HG03139 (cell line): ENCODE data around the gene RPS3.

Experiments used
- ATAC-seq: cut with Tn5 transposase; IDR thresholded peaks from one replicate; pipeline ENCODE4 v1.9.1; 2021; ENCODE audit not compliant: unreplicated experiment

RPS3 gene

GRCh38 chr11:75433443-75433842 is 34.1 kb downstream of the RPS3 start:
- no peak for ATAC-seq

DNA sequence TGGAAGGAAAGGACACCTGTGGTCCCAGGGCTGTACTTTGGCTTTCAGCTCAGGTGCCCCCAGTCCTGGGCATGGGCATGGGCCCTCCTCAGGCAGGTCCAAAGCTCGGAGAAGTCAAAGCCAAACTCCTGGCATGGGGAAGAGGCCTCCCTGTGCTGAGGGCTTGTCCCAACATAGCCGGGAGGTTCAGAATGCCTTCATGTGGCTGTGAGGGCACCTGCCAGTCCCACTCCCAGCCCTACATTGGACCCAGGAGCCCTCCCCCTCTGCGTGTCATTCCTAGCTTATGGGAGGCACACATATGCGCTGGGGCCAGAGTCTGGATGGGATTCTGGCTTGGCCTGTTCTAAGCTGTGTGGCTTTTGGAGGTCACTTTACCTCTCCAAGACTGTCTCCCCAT is 34.7 kb downstream of the RPS3 start:
- no peak for ATAC-seq

DNA sequence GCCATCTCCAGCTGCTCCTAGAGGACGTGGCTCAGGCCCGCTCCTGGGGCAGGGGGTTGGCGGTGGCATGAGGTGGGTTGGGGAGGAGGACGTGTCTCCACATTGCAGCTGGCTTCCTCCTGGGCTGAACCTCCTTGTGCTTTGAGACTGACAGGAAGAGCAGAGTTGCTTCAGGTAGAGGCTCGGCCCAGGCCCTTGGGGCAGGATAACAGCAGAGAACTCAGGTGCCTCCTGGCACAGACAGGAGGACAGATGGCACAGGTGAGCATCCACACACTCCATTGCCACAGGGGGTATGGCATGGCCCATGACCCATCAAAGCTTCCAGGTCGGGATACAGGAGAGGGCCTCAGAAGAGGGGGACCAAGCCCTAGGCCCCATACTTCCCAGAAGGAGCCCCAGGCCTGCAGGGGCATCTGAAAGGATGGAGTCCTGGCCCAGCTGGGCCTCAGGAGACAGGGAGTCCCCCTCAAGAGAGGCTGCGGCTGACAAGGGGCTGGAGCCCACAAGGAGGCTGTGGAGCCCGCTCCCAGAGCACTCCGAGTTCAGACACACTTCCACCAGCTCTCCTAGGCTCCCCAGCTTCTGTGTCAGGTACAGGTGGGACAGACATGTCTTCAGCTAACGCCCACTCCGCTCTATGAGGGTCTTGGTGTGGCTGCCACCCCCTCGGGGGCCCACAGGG is 35.7 kb downstream of the RPS3 start:
- ATAC-seq = no peak

- ATAC-seq = no peak
Observed at GRCh38 chr11:75435571-75435925, 36.2 kb downstream of the RPS3 start.

DNA sequence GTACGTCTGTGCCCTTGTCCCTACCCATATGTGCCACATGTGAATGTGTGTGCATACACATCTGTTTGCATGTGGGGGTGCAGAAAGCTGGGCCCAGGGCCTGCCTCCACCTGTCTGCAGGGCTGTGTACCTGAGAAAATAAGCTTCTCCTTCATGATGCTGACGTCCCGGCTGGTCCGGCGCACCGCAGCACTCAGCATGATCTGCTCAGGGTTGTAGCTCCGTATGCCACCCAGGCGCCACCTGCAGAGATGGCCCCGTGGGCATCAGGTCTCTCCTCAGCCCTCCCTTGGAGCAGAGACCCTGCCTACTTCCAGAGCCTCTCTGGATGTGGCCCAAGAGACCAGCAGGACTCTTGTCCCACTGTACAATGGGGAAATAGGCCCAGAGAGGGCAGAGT is 37.5 kb downstream of the RPS3 start:
- no peak for ATAC-seq

DNA sequence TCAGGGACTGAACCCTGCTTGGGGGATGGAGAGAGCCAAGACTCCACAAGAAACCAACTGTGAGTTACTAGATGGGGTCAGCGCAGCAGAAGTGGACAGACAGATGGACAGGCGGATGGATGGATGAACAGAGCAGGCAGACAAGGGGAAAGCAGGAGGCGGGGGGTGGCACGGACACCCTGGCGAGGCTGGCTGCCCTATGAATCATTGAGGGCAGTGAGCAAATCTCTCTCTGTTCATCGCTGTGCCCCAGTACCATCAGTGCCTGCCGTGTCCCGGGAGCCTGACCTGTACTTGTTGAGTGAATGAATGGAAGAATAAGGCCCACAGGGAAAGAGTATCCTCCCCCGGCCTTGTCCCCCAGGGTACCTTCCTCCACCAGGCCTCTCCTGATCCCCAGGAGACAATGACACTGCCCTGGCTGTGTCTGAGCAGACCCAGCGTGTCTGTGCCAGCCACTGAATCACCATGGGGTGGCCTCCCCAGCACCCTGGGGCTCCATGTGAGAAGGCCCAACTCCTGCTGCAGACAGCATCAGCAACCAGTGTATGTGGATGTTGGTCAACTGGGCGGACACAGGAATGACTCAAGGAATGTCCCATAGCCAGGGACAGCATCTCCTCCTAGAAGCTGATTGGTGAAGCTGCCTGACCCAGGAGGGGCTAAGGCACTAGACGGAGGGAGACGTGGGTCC is 38.8 kb downstream of the RPS3 start:
- no peak for ATAC-seq

- ATAC-seq = no peak
Observed at GRCh38 chr11:75439026-75439425, 39.7 kb downstream of the RPS3 start.

GRCh38 chr11:75439495-75440120 is 40.3 kb downstream of the RPS3 start:
- no peak for ATAC-seq

- no peak for ATAC-seq
Observed at GRCh38 chr11:75440960-75441803, 41.9 kb downstream of the RPS3 start.

- ATAC-seq = no peak
Observed at GRCh38 chr11:75441804-75442132, 42.5 kb downstream of the RPS3 start.

- no peak for ATAC-seq
Observed at GRCh38 chr11:75442161-75442885, 43.0 kb downstream of the RPS3 start.

DNA sequence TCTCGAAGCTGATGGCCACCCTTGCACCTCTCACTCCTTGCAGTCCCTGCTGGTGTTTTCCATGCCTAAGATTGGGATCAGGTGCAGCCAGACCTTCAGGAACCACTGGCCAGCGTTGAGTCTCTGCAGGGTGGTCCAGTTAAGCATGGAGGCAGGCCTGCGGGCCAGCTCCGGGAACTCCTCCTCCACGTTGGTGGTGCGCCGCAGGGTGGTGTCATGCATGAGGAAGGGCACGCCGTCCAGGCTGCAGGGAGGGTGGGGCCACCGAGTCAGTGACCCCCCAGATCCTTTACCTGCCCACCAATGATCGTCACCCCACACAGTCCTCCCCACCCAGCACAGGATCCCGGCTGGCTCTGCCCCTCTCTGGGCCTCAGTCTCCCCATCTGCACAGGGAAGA is 43.7 kb downstream of the RPS3 start:
- no peak for ATAC-seq

DNA sequence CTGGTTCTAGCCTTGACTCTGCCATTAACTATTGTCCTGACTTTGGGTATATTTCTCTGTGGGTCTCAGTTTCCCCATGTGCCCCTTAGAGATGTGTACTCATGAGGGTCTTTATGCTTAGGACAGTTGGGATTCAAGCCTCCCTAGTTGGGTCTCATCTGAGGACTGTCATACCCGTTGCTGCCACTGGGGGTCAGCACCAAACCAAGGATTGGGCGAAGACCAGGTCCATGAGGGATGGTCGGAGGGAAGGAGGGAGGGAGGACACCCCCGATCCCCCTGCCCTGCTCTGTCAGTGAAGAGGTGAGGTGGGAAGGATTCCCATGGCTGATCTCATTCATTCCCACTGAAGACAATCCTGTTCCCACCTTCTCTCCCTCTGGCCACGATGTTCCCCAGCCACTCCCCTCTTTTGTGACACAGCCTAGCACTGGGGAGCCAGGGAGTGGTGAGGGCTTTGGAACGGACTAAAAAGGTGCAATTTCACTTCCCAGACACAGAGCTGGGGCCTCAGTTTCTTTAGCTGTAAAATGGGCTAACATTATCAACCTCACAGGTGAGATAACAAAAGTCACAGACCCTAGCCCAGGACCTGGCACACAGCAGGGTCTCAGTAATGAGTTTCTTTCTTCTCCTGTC is 46.1 kb downstream of the RPS3 start:
- ATAC-seq = no peak

DNA sequence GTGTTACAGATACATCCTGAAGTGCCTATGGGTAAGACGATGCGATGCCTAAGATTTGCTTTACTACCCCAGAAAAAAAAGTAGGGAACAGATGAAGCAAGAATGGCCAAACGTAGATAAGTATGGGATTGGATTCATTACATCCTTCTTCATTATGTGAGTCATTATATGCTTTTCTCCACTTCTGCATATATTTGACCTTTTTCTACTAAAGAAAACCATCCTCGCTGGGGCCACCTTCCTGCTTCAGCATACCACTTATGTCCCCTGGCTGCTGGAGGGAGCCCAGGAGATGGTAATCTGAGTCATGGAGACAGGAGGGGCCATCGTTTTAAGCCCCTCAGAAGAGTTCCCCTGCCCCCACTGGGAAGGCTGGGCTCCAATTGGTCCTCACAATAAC is 48.1 kb downstream of the RPS3 start:
- no peak for ATAC-seq

DNA sequence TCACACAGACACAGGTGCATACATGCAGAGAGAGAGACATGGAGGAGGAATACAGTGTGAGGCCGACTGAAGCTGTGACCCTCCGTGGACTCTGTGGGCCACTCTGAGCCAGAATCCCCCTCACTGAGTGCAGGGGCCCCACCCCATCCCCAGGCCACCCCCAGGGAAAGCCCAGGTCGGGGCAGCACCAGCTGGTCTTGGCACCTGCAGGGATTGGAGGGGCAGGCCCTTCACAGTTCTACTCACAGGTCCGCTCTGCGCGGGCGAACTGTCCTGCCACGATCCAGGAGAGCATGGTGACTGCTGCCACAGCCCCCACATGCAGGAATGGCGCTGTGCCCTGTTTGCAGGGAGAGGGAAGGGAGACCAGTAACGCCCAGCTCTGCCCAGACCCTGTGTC is 50.0 kb downstream of the RPS3 start:
- ATAC-seq = no peak

- no peak for ATAC-seq
Observed at GRCh38 chr11:75449776-75450175, 50.5 kb downstream of the RPS3 start.

DNA sequence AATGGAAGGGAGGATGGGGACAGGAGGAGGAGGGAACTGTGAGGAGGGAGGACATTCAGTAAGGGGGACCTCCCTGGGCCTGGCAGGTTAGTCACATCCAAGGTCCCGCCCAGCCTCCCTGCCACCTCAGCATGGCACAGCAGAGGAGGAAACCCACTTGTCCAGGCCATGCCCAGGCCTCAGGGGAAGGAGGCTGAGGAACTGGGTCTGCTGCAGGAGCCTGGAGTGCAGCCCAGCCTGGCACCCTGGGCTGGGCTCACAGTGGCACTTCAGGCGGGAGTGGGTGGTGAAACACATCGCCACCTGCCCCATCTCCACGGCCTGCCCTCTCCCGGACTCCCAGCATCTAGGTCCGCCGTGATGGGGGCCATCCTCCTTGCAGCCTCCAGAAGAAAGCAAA is 50.9 kb downstream of the RPS3 start:
- ATAC-seq = no peak

GRCh38 chr11:75450826-75451821 is 51.8 kb downstream of the RPS3 start:
- ATAC-seq = no peak

DNA sequence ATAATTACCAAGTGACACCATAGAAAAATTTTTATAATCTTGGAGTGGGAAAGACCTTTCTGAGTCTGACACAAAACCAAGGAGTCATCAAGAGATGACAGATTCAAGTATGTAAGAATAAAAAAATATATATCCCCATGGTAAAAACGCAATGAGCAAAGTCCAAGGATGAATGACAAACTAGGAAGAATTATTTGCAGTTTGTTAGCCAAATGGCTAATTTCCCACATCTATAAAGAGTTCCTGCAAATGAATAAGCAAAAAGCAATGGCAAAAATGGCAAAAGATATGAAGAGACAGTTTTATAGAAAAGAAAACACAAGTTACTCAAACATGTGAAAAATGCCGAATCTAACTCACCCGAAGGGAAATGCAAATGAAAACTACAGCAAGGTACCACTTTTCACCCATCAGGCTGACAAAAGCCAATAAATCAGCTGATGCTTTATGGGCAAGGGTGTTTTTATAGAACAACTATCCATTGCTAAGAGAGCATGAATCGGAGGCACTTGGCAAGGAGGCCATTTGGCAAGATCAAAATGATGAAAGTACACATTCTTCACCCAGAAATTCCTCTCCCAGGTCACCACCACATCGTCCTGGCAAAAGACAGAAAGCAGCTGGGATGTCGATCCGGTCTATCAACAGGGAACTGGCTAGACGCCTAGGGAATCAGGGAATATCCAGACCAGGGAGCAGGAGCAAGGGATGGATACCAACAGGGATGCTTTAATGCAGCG is 54.8 kb downstream of the RPS3 start:
- ATAC-seq = no peak
